ENCODE data around the gene MPC1.
"Not testable (repeated sequence)": the region's sequence is repeated elsewhere in the genome, so short reads cannot be mapped to it uniquely, and the experiment has no call there.

MPC1 gene

DNA sequence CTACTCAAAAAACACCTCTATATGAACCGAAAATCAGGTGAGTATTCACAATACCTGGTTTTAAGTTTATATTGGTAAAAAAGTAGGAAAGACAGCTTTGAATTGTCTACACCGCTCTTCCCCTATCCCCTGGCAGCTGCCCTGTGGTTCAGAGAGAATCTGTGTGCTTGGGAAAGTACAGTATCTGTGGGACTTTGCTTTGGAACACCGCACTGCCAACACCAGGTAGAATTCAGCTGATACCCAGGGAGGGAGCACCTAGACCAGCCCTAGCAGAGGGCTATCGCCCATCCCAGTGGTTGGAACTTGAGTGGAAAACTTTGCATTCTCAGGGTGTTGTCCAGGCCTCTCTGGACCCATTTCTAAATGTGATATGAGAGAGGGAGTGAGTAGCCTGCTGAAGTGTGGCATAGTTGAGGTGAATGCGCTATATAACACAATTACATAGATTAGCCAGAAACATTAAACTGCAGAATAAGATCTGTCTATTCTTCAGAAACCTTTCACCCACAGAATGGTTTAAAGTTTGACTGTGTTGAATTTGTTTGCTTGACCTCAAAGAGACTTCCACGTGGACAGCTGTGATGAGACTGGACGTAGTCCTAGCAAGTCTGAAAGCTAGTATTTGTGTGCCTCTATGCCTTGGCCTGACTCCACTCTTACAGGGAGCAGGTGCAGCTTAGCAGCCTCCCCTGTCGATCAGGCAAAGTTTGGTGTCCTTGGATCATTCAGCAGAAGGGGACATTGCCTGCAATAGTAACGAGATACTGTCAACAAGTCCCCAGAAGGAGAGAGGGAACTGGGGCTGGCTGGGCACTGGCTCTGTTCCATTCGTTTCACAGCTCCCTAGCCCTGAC is 11.5 kb upstream of the MPC1 start:
- no peak overlapping the region for H3K27ac Mint-ChIP-seq
- DNase-seq (ENCODE audit: low spot score in 2 of 2) (no peak), ATAC-seq (no peak)
- H3K9me3 Mint-ChIP-seq = no peaks in the 10 kb centered on the region
- no peaks in the 10 kb centered on the region for H3K36me3 Mint-ChIP-seq
- no peak overlapping the region for H3K4me3 Mint-ChIP-seq
- peaks cover 5% of the 10 kb centered on the region for H3K4me1 Mint-ChIP-seq

DNA sequence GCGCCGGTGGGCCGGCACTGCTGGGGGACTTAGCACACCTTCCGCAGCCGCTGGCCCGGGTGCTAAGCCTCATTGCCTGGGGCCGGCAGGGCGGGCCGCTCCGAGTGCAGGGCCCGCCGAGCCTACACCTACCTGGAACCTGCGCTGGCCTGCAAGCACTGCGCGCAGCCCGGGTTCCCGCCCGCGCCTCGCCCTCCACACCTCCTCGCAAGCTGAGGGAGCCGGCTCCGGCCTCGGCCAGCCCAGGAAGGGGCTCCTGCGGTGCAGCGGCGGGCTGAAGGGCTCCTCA is 10.7 kb upstream of the MPC1 start:
- Mint-ChIP-seq H3K36me3 (no peaks in the 10 kb centered on the region), H3K27ac (no peak overlapping the region), H3K4me1 (peaks cover 4% of the 10 kb centered on the region), H3K4me3 (no peak overlapping the region), H3K9me3 (no peaks in the 10 kb centered on the region)
- ATAC-seq (no peak), DNase-seq (ENCODE audit: low spot score in 2 of 2) (no peak)

DNA sequence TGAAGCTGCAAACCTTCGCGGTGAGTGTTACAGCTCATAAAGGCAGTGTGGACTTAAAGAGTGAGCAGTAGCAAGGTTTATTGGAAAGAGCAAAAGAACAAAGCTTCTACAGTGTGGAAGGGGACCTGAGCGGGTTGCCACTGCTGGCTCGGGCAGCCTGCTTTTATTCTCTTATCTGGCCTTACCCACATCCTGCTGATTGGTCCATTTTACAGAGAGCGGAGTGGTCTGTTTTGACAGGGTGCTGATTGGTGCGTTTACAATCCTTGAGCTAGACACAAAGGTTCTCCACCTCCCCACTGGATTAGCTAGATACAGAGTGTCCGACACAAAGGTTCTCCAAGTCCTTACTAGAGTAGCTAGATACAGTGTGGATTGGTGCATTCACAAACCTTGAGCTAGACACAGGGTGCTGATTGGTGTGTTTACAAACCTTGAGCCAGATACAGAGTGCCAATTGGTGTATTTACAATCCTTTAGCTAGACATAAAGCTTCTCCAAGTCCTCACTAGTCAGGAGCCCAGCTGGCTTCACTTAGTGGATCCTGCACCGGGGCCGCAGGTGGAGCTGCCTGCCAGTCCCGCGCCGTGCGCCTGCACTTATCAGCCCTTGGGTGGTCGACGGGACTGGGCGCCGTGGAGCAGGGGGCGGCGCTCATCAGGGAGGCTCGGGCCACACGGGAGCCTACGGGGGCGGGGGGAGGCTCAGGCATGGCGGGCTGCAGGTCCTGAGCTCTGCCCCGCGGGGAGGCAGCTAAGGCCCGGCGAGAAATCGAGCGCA is 10.2 kb upstream of the MPC1 start:
- not testable (repeated sequence) for ATAC-seq; H3K36me3 Mint-ChIP-seq; H3K9me3 Mint-ChIP-seq; DNase-seq (ENCODE audit: low spot score in 2 of 2); H3K4me1 Mint-ChIP-seq; H3K27ac Mint-ChIP-seq; H3K4me3 Mint-ChIP-seq

DNA sequence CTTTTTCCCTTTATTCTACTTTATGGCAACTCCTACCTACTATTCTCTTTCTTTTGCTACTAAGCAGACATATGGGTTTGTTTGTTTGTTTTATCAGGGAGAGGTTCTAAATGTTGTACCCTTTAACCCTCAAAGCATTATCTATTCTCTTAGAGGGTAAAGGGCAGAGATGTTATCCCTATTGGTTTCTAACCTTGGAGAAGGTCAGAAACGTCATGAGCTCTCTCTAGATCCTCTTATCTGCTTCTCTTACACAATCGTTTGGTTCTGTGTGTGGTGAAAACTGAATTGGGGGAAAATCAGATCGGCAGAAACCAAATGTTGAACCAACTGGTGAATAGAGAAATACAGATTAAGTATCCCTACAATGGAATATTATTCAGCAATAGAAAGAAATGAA is 6.4 kb upstream of the MPC1 start:
- H3K36me3 Mint-ChIP-seq = no peaks in the 10 kb centered on the region
- H3K27ac Mint-ChIP-seq = no peak overlapping the region
- ATAC-seq (no peak), DNase-seq (ENCODE audit: low spot score in 2 of 2) (no peak)
- no peaks in the 10 kb centered on the region for H3K9me3 Mint-ChIP-seq
- H3K4me1 Mint-ChIP-seq = no peaks in the 10 kb centered on the region
- no peak overlapping the region for H3K4me3 Mint-ChIP-seq

DNA sequence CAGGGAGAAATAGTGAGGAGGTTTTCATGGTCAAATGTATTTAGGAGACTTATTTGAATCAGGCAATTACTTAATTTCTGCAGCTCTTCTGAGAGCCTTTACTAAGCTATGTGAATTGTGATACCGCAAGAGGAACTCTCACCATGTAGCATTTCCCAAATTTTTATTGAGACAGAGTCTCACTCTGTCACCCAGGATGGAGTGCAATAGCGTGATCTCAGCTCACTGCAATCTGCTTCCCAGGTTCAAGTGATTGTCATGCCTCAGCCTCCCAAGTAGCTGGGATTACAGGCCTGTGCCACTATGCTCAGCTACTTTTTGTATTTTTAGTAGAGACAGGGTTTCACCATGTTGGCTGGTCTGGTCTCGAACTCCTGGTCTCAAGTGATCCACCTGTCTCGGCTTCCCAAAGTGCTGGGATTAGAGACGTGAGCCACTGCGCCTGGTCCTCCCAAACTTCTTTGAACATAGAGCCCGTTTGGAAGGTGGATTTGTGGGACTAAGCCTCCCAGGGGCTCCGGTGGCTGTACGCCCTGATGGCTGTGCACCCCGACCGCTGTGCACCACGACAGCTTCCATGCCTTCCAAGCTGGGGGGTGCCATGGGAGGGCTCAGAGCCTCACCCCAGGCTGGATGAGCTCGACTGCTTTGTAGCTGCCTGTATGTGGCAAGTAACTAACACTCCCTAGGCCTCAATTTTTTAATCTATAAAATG is 5.7 kb upstream of the MPC1 start:
- Mint-ChIP-seq H3K36me3 (no peaks in the 10 kb centered on the region), H3K9me3 (no peaks in the 10 kb centered on the region), H3K4me1 (peaks cover 5% of the 10 kb centered on the region), H3K4me3 (no peak overlapping the region), H3K27ac (no peak overlapping the region)
- DNase-seq (ENCODE audit: low spot score in 2 of 2) (no peak), ATAC-seq (no peak)

DNA sequence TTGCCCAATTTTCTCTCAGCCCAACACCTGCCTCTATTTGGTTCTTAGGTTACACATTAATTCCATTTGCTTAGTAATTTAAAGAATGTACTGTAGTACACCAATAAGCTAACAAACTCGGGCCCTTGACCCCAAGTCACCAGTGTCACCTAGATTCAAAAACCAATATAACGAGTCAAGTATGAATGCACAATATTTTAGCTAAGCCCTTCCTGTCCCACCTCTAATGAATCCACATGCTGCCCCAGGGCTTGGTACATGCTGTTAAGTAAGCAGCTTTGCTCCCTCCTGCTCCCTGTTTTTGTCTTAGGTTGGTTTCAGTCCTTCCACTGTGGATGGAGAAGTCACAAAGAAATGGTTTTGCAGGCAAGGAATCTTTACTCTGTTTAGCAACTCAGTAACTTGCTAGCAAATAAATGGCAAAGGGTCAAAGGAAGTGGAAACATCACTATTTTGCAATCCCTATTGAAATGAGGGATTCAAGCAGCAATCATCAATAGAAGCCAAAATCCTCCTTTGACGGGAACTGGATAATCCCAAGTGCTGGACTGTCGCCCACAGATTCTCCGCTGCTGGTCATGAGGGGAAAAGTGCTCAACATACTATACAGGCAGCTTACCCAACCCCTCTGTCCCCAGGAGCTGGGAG is 5.0 kb upstream of the MPC1 start:
- Mint-ChIP-seq H3K27ac (no peak overlapping the region), H3K36me3 (no peaks in the 10 kb centered on the region), H3K4me3 (no peak overlapping the region), H3K4me1 (peaks cover 5% of the 10 kb centered on the region), H3K9me3 (no peaks in the 10 kb centered on the region)
- DNase-seq (ENCODE audit: low spot score in 2 of 2) (no peak), ATAC-seq (no peak)

DNA sequence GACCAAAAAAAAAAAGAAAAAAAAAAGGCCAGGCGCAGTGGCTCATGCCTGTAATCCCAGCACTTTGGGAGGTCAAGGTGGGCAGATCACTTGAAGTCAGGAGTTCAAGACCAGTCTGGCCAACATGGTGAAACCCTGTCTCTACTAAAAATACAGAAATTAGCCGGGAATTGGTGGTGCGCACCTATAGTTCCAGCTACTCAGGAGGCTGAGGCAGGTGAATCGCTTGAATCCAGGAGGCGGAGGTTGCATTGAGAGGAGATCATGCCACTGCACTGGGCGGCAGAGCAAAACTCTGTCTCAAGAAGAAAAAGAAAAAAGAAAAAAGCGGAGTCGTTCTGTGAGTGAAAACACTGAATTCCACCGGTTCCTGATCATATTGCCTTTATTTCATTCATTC is 4.4 kb upstream of the MPC1 start:
- DNase-seq (ENCODE audit: low spot score in 2 of 2); H3K4me1 Mint-ChIP-seq; H3K9me3 Mint-ChIP-seq; ATAC-seq; H3K27ac Mint-ChIP-seq; H3K4me3 Mint-ChIP-seq; H3K36me3 Mint-ChIP-seq: not testable (repeated sequence)

DNA sequence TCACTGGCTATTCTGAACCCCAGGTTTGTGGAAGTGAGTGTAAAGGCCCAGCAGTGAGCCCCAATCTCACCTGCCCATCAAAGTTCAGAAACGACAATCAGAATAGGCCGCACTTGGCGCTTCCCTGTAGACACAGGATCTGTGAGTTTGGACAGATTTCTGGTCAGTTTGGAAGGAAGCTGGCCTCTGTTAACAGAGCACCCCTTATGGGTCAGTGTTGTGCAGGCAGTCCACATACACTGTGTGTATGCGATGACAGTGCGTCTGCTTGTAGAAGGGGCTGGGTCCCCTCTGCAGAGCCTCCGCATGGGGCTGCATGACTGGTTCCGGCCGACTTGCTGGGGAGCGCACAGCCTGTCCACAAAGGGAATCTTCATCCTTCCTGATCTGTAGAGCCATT is 3.4 kb upstream of the MPC1 start:
- no peak overlapping the region for H3K4me3 Mint-ChIP-seq
- peaks cover 11% of the 10 kb centered on the region for H3K4me1 Mint-ChIP-seq
- ATAC-seq = no peak
- H3K27ac Mint-ChIP-seq = no peak overlapping the region
- no peaks in the 10 kb centered on the region for H3K36me3 Mint-ChIP-seq
- DNase-seq (ENCODE audit: low spot score in 2 of 2) = no peak
- no peaks in the 10 kb centered on the region for H3K9me3 Mint-ChIP-seq

DNA sequence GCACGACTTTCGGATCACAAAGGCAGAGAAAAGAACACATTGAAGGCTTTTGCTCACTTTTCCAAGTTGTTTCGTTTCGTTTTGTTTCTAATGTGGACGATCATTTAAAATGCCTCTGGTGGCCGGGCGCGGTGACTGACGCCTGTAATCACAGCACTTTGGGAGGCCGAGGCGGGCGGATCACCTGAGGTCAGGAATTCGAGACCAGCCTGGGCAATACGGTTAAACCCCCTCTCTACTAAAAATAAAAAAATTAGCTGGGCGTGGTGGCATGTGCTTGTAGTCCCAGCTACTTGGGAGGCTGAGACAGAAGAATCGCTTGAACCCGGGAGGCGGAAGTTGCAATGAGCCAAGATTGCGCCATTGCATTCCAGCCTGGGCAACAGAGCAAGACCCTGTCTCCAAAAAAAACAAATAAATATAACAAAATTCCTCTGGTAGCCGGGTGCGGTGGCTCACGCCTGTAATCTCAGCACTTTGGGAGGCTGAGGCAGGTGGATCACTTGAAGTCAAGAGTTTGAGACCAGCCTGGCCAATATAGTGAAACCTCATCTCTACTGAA is 1.1 kb upstream of the MPC1 start:
- Mint-ChIP-seq H3K4me1 (peaks cover 12% of the 10 kb centered on the region), H3K4me3 (peak overlapping the region; percentile 85), H3K27ac (peak overlapping the region; percentile 54)
- DNase-seq (ENCODE audit: low spot score in 2 of 2); H3K9me3 Mint-ChIP-seq; ATAC-seq; H3K36me3 Mint-ChIP-seq: not testable (repeated sequence)

DNA sequence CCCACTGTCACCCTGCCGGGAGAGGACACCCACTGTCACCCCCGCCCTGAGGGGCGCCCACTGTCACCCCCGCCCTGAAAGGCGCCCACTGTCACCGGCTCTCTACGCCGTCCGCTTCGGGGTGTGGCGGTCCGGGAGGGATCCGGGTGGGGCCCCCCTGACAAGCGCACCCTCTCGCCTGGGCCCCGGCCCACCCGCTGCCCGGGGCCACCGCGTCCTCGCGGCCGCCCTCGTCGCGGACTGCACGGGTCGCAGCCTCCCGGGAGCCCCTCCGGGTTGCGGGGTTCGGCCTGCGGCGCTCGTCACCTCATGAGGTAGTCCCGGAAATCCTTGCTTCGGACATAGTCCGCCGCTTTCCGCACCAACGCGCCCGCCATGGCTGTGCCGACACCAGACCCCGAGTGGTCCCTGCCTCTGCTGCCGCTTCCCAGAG is 224 bp downstream of the MPC1 start:
- no peak overlapping the region for H3K27ac Mint-ChIP-seq
- H3K4me3 Mint-ChIP-seq = peak overlapping the region; percentile 85
- ATAC-seq = peak; percentile 26
- DNase-seq (ENCODE audit: low spot score in 2 of 2) = no peak
- H3K36me3 Mint-ChIP-seq = no peaks in the 10 kb centered on the region
- peaks cover 12% of the 10 kb centered on the region for H3K4me1 Mint-ChIP-seq
- no peaks in the 10 kb centered on the region for H3K9me3 Mint-ChIP-seq

DNA sequence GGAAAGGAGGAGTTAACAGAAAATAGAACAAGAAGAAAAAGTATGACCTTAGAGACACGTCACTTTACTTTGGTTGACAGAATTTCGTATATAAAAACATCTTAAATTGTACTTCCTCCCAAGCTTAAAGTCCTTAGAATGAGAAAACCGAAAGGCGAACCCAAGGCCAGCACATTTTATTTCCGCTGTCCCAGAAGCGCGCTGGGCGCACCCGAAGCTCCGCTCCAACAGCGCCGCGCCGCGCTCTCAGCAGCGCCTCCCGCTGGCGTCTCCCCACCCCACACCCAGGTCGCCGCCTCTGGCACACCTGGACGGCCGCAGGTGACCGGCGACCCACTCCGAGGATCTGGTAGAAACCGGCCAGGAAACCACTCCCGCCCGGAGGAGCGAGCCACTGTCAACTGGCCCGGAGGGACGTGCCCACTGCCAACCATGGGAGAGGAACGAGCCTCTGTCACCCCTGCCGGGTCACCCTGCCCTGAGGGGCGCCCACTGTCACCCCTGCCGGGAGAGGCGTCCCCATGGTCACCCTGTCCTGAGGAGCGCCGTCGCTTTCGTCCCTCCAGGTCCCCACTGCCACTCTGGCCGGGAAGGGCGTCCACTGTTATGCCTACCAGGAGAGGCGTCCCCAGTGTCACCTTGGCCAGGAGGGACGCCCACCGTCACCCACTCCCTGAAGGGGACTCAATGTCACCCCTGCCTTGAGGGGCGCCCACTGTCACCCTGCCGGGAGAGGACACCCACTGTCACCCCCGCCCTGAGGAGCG is 824 bp downstream of the MPC1 start:
- ATAC-seq = peak; percentile 56
- no peaks in the 10 kb centered on the region for H3K9me3 Mint-ChIP-seq
- peak; percentile 70 to 89 for DNase-seq (ENCODE audit: low spot score in 2 of 2)
- H3K36me3 Mint-ChIP-seq = no peaks in the 10 kb centered on the region
- peaks cover 12% of the 10 kb centered on the region for H3K4me1 Mint-ChIP-seq
- peak overlapping the region; percentile 85 for H3K4me3 Mint-ChIP-seq
- peak overlapping the region; percentile 41 for H3K27ac Mint-ChIP-seq

DNA sequence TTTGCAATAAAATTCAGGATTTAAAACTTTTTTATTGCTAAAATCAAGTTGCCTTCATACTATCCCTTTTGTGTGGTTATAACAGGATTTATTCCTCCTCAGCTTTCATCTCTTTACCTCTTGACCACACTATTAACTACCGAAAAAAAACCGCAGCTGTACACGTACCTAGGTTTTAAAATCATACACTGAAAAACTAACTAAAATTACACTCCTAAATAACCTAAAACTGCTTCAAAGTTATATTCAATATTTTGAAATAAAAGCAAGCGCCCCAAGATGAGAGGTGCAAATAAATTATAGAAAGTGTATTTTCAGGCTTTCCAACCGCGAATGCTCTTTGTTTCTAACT is 1.4 kb downstream of the MPC1 start:
- DNase-seq (ENCODE audit: low spot score in 2 of 2) = no peak
- Mint-ChIP-seq H3K27ac (peak overlapping the region; percentile 41), H3K4me3 (peak overlapping the region; percentile 85), H3K4me1 (peaks cover 12% of the 10 kb centered on the region), H3K36me3 (no peaks in the 10 kb centered on the region), H3K9me3 (no peaks in the 10 kb centered on the region)
- ATAC-seq = no peak

DNA sequence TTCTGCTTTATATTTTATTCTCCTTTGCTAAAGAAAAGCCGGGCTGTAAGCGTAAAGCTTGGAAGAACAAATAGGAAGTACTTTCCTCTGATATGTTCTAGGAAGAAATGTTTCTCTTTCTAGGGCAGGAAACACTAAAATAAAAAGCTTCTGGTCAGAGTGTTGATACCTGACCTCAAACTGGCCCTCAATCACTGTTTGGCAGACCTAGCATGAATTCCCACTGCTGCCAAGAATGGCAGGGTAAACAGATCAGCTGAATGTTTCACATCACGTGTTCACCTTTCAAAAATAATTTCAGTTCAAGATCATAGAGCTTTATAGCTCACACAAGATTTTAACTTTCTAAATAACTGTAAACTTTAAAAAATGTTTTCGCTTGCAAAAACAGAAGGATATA is 2.9 kb downstream of the MPC1 start:
- H3K9me3 Mint-ChIP-seq = no peaks in the 10 kb centered on the region
- DNase-seq (ENCODE audit: low spot score in 2 of 2) = no peak
- H3K4me1 Mint-ChIP-seq = peaks cover 12% of the 10 kb centered on the region
- H3K27ac Mint-ChIP-seq = no peak overlapping the region
- H3K4me3 Mint-ChIP-seq = no peak overlapping the region
- no peaks in the 10 kb centered on the region for H3K36me3 Mint-ChIP-seq
- ATAC-seq = no peak

DNA sequence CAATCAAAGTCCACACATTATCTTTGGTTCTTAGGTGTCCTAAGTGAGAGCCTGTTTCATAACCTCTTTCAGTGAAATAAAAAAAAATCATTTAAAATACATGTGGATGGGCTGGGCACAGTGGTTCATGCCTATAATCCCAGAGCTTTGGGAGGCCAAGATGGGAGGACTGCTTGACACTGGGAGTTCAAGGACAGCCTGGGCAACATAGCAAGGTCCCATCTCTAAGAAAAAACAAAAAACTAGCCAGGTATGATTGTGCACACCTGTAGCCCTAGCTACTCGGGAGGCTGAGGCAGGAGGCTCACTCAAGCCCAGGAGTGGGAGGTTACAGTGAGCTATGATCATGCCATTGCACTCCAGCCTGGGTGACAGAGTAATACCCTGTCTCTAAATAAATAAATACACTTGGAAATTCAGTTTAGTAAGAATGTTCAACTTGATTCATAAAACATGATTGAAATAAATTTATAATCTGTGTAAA is 3.6 kb downstream of the MPC1 start:
- no peaks in the 10 kb centered on the region for H3K9me3 Mint-ChIP-seq
- H3K4me3 Mint-ChIP-seq = no peak overlapping the region
- H3K36me3 Mint-ChIP-seq = no peaks in the 10 kb centered on the region
- ATAC-seq = no peak
- no peak for DNase-seq (ENCODE audit: low spot score in 2 of 2)
- H3K27ac Mint-ChIP-seq = no peak overlapping the region
- H3K4me1 Mint-ChIP-seq = peaks cover 12% of the 10 kb centered on the region

Data from stimulated activated effector memory CD8-positive, alpha-beta T cell treated with anti-CD3 and anti-CD28 coated beads, Interleukin-12 subunit alpha, Interleukin-12 subunit beta, amount 100 ng/mL, for 72 hours (primary cell).